GM23338 (cell line): ENCODE data around the gene TMEM154. TPM values are rescaled to one million over a fixed set of nuclear protein-coding genes. Genes with fewer than 3 reads are reported as not detected.
A peak's percentile ranks its signal among the peaks of the same experiment; 100 is the strongest.

Source experiments
- ATAC-seq: fragments of 200-7000 bp; cut with Tn5 transposase; 3 replicates; pipeline ENCODE4 v1.9.1; 2020
- DNase-seq: peaks from one replicate; pipeline ENCODE4 v3.0.0-alpha.2; 2015; ENCODE audit warnings: low spot score
- H2AFZ ChIP-seq: fragments of 200-600 bp; sonication (generic); 2 replicates; pipeline ENCODE4 v1.8.0; 2016; ENCODE audit warnings: antibody characterized with exemption, mild to moderate bottlenecking, moderate library complexity
- H3F3A ChIP-seq: fragments of 200-600 bp; sonication (generic); replicated peaks from 2 replicates; pipeline ENCODE4 v1.8.0; 2017; ENCODE audit warnings: antibody characterized with exemption, mixed run types, low read depth
- H3K27ac ChIP-seq: fragments of 200-600 bp; sonication (generic); 2 replicates; pipeline ENCODE4 v1.6.1; 2016; ENCODE audit warnings: low read depth
- H3K27me3 ChIP-seq: fragments of 200-600 bp; sonication (generic); 2 replicates; pipeline ENCODE4 v1.8.0; 2016; ENCODE audit warnings: mild to moderate bottlenecking, mixed run types, moderate library complexity; ENCODE audit not compliant: insufficient read depth
- H3K36me3 ChIP-seq: fragments of 200-600 bp; sonication (generic); 2 replicates; pipeline ENCODE4 v1.8.0; 2016; ENCODE audit warnings: mild to moderate bottlenecking; ENCODE audit not compliant: insufficient read depth
- H3K4me1 ChIP-seq: fragments of 200-600 bp; sonication (generic); 2 replicates; pipeline ENCODE4 v1.8.0; 2016; ENCODE audit warnings: mild to moderate bottlenecking, moderate library complexity; ENCODE audit not compliant: insufficient read depth
- H3K4me2 ChIP-seq: fragments of 200-600 bp; sonication (generic); 2 replicates; pipeline ENCODE4 v1.7.1; 2017; ENCODE audit warnings: mixed run types
- H3K4me3 ChIP-seq: fragments of 200-600 bp; sonication (generic); 2 replicates; pipeline ENCODE4 v1.6.1; 2016; ENCODE audit warnings: mixed run types
- H3K79me2 ChIP-seq: fragments of 200-600 bp; sonication (generic); replicated peaks from 2 replicates; pipeline ENCODE4 v1.8.0; 2017; ENCODE audit warnings: mild to moderate bottlenecking; ENCODE audit not compliant: insufficient read depth
- H3K9me2 ChIP-seq: fragments of 200-600 bp; sonication (generic); 2 replicates; pipeline ENCODE4 v1.8.0; 2017; ENCODE audit not compliant: insufficient read depth
- H4K20me1 ChIP-seq: fragments of 200-600 bp; sonication (generic); replicated peaks from 2 replicates; pipeline ENCODE4 v1.8.0; 2017; ENCODE audit warnings: mild to moderate bottlenecking; ENCODE audit not compliant: insufficient read depth
- H3K27ac Mint-ChIP-seq: 2 replicates; pipeline ENCODE4 v1.8.0; 2020; ENCODE audit warnings: inconsistent platforms, mild to moderate bottlenecking, moderate library complexity, mixed read lengths
- H3K27me3 Mint-ChIP-seq: 3 replicates; pipeline ENCODE4 v1.8.0; 2022; ENCODE audit warnings: low read depth, mild to moderate bottlenecking, moderate library complexity, mixed read lengths, inconsistent platforms; ENCODE audit not compliant: insufficient read depth, poor library complexity
- H3K36me3 Mint-ChIP-seq: 3 replicates; pipeline ENCODE4 v1.8.0; 2021; ENCODE audit warnings: low read depth, mild to moderate bottlenecking, inconsistent platforms, moderate library complexity, mixed read lengths
- H3K4me1 Mint-ChIP-seq: 3 replicates; pipeline ENCODE4 v1.8.0; 2020; ENCODE audit warnings: mild to moderate bottlenecking, inconsistent platforms, mixed read lengths
- H3K4me3 Mint-ChIP-seq: 3 replicates; pipeline ENCODE4 v1.8.0; 2021; ENCODE audit warnings: moderate library complexity, mild to moderate bottlenecking, inconsistent platforms, mixed read lengths
- H3K9me3 Mint-ChIP-seq: 3 replicates; pipeline ENCODE4 v1.8.0; 2020; ENCODE audit warnings: moderate library complexity, mild to moderate bottlenecking, inconsistent platforms, mixed read lengths
- EZH2phosphoT487 ChIP-seq: fragments of 200-600 bp; sonication (generic); IDR thresholded peaks from one replicate; pipeline ENCODE4 v1.8.1; 2018; ENCODE audit warnings: antibody characterized with exemption; ENCODE audit not compliant: unreplicated experiment
- ZNF462 ChIP-seq: fragments of 250-450 bp; sonication (Bioruptor Pico); IDR thresholded peaks from 2 replicates; pipeline ENCODE4 v1.5.0; 2020; ENCODE audit warnings: mild to moderate bottlenecking, moderate library complexity
- polyA plus RNA-seq: library from polyadenylated mRNA; unstranded; fragments of >200 nt; fragmentation: Nextera tagmentation; extraction: Ambion mirVana; gene quantifications from 2 replicates; pipeline ENCODE4 v1.2.1, GENCODE V29; 2016
- total RNA-seq: library from RNA; depleted of rRNA; stranded (reverse); fragments of >200 nt; shearing (Covaris generic); gene quantifications from 2 replicates; pipeline ENCODE4 v1.2.3, GENCODE V29; 2014
- TF ChIP-seq, protein P1 (sequence below): IDR thresholded peaks from one replicate; pipeline ENCODE4 v1.6.1; 2018; ENCODE audit warnings: antibody characterized with exemption; ENCODE audit not compliant: unreplicated experiment

TMEM154 gene
- total and polyA plus RNA-seq, 2 experiments from 2014 or later, result 1.0 to 1.7 TPM

GRCh38 chr4:152715076-152715475 lies 35.3 kb upstream of the TMEM154 start (continued):
- TF ChIP-seq ZNF462 (CRISPR knock-in tag), result no peak

- Histone ChIP-seq H4K20me1 (no peaks in the 10 kb centered on the region), H3K9me2 (0 out of 2 replicates have a peak, but pooled peaks cover 3% of the 10 kb centered on the region), H3K27ac (no peak overlapping the region), H3K4me3 (no peak overlapping the region), H2AFZ (peak overlapping the region; percentile 57; the same call in 1 of the 2 replicates), H3K27me3 (no peaks in the 10 kb centered on the region), H3K4me2 (0 out of 2 replicates have a peak overlapping the region, but pooled peaks have one; percentile 14), H3K36me3 (no peaks in the 10 kb centered on the region; the same call in 1 of the 2 replicates), H3K4me1 (peaks cover 23% of the 10 kb centered on the region), H3F3A (no peaks in the 10 kb centered on the region), H3K79me2 (no peaks in the 10 kb centered on the region)
- ATAC-seq (no peak), DNase-seq (no peak)
- Mint-ChIP-seq H3K27me3 (peaks cover 8% of the 10 kb centered on the region), H3K27ac (no peak overlapping the region), H3K4me3 (no peak overlapping the region), H3K4me1 (peaks cover 26% of the 10 kb centered on the region), H3K36me3 (peaks cover 10% of the 10 kb centered on the region), H3K9me3 (peaks cover 8% of the 10 kb centered on the region; the same call in 2 of the 3 replicates)
- TF ChIP-seq EZH2phosphoT487, result no peak
- TF ChIP-seq, protein P1, sequence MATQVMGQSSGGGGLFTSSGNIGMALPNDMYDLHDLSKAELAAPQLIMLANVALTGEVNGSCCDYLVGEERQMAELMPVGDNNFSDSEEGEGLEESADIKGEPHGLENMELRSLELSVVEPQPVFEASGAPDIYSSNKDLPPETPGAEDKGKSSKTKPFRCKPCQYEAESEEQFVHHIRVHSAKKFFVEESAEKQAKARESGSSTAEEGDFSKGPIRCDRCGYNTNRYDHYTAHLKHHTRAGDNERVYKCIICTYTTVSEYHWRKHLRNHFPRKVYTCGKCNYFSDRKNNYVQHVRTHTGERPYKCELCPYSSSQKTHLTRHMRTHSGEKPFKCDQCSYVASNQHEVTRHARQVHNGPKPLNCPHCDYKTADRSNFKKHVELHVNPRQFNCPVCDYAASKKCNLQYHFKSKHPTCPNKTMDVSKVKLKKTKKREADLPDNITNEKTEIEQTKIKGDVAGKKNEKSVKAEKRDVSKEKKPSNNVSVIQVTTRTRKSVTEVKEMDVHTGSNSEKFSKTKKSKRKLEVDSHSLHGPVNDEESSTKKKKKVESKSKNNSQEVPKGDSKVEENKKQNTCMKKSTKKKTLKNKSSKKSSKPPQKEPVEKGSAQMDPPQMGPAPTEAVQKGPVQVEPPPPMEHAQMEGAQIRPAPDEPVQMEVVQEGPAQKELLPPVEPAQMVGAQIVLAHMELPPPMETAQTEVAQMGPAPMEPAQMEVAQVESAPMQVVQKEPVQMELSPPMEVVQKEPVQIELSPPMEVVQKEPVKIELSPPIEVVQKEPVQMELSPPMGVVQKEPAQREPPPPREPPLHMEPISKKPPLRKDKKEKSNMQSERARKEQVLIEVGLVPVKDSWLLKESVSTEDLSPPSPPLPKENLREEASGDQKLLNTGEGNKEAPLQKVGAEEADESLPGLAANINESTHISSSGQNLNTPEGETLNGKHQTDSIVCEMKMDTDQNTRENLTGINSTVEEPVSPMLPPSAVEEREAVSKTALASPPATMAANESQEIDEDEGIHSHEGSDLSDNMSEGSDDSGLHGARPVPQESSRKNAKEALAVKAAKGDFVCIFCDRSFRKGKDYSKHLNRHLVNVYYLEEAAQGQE, result no peak
These were observed 34.3 kb upstream of the TMEM154 start for GRCh38 chr4:152713951-152714705.
